Measurements from ENCODE around the gene MON2. TPM values are rescaled to one million over a fixed set of nuclear protein-coding genes. Genes with fewer than 3 reads are reported as not detected.

MON2 gene
- total and polyA plus RNA-seq, 10 of the 15 experiments (the other 5 are each of a cell fraction or from before 2014, with no cell fraction given): 5.4 to 34.3 (median 23.4) TPM

DNA sequence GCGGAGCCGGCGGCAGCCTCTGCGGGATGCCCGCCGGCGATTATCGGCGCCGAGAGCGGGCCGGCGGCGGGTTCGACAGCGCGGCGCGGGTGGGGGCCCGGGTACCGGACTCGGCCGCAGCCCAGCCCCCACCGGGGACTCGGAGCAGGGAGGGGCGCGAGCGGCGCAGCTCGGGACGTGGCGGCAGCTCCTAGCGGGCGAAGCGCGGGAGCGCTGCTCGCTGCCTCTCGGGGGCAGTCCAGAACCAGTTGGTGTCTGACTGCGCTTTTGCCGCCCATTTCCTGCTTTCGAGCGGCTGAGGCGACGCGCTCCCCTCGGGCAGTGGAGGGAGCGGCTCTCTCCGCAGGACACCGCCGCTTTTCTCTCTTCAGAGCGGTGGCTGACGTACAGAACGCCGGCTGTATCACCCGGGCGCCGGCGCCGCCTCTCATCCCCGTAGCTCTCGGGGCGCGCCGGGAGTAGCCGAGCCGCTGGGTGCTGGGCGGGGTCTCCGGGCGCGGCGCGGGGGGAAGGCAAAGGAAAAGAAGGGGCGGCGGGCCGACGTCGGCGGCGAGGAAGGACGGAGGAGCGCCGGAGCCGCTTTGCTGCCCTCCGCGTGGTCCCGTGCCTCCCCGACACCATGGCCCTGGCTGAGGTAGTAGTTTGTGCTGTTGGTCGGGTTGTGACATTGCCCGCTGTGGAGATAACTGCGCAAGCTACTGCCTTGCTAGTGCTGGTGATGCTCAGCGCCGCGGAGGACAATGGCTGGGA, 136.6 kb downstream of the MON2 start:
- in situ Hi-C loops (cut with MboI): no loop called here
- Histone ChIP-seq H2AFZ (ENCODE audit: control insufficient read depth, low read depth, low read length) (peak overlapping the region; percentile 95), H3K27me3 (replicated peaks in 1 of 2; ENCODE audit: control insufficient read depth in 2 of 2, insufficient read depth in 2 of 2, low read length in 1 of 2) (no peaks in the 10 kb centered on the region), H3K79me2 (ENCODE audit: control insufficient read depth, insufficient read depth, low read length) (peaks cover 36% of the 10 kb centered on the region), H3K36me3 (ENCODE audit: control insufficient read depth in 2 of 2, insufficient read depth in 2 of 2, low read length in 1 of 2) (no peaks in the 10 kb centered on the region), H3K4me1 (ENCODE audit: control insufficient read depth, insufficient read depth, low read length) (peaks cover 17% of the 10 kb centered on the region; the same call in 1 of the 2 replicates), H3K9me3 (replicated peaks; ENCODE audit: control insufficient read depth, insufficient read depth, low read length) (no peaks in the 10 kb centered on the region), H4K20me1 (ENCODE audit: control insufficient read depth, insufficient read depth) (no peaks in the 10 kb centered on the region), H3K4me3 (peak overlapping the region; percentile 77), H3K4me2 (ENCODE audit: control insufficient read depth, insufficient read depth) (peak overlapping the region; percentile 68; the same call in 1 of the 2 replicates), H3K9ac (ENCODE audit: control insufficient read depth, insufficient read depth, low read length) (peak overlapping the region; percentile 99), H3K27ac (ENCODE audit: control insufficient read depth, insufficient read depth) (peak overlapping the region; percentile 99)
- WGBS (ENCODE audit: insufficient coverage, insufficient replicate concordance, low lambda C conversion rate, missing lambda C conversion rate): under 1% methylated on average over 55 of the region's 94 CpGs
- no TSS peak for BruUV-seq (replicated peaks)
- FAIRE-seq (no peak), DNase-seq (ENCODE audit: low read depth, low spot score) (peak; percentile 45), ATAC-seq (peak; percentile 80)
- intact Hi-C loops (cut with micrococcal nuclease; ENCODE audit: unreplicated experiment): loop anchor here (2.0 to 10.0 kb wide), 5 partner anchors 129 to 702 kb away; partner anchors contain the start of genes MON2 and USP15
- ChIA-PET POLR2A (interaction anchor here (0.6 to 1.7 kb wide), 15 partner anchors 9 to 352 kb away, joined by 3 to 7 read pairs (median 3); no protein-coding TSS in a partner anchor), CTCF (interaction anchor here (0.7 to 2.7 kb wide), 13 partner anchors 10 to 209 kb away, joined by 3 to 35 read pairs (median 5); partner anchors contain the start of gene MON2), RAD21 (ENCODE audit: unreplicated experiment) (interaction anchor here (0.8 to 3.3 kb wide), 24 partner anchors 10 to 338 kb away, joined by 3 to 22 read pairs (median 4); partner anchors contain the start of gene MON2), SMC1A (ENCODE audit: uncharacterized antibody, unreplicated experiment) (interaction anchor here (0.7 to 3.1 kb wide), 13 partner anchors 11 to 195 kb away, joined by 3 to 13 read pairs (median 3); no protein-coding TSS in a partner anchor)
- TF ChIP-seq, protein P1, sequence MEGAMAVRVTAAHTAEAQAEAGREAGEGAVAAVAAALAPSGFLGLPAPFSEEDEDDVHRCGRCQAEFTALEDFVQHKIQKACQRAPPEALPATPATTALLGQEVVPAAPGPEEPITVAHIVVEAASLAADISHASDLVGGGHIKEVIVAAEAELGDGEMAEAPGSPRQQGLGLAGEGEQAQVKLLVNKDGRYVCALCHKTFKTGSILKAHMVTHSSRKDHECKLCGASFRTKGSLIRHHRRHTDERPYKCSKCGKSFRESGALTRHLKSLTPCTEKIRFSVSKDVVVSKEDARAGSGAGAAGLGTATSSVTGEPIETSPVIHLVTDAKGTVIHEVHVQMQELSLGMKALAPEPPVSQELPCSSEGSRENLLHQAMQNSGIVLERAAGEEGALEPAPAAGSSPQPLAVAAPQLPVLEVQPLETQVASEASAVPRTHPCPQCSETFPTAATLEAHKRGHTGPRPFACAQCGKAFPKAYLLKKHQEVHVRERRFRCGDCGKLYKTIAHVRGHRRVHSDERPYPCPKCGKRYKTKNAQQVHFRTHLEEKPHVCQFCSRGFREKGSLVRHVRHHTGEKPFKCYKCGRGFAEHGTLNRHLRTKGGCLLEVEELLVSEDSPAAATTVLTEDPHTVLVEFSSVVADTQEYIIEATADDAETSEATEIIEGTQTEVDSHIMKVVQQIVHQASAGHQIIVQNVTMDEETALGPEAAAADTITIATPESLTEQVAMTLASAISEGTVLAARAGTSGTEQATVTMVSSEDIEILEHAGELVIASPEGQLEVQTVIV (IDR thresholded peaks at IDR 0.05; ENCODE audit: borderline replicate concordance, partially characterized antibody): no peak
- TF ChIP-seq ETV6 (conservative IDR thresholded peaks at IDR 0.05 in 1 of 2, IDR thresholded peaks at IDR 0.05 in 1 of 2; ENCODE audit: borderline replicate concordance in 1 of 2, low read depth in 1 of 2) (no peak), ZZZ3 (IDR thresholded peaks at IDR 0.05; ENCODE audit: control insufficient read depth, insufficient read length, low read depth) (no peak), POLR2A (IDR thresholded peaks at IDR 0.05; ENCODE audit: low read depth, low read length) (peak; percentile 88), CHD2 (IDR thresholded peaks at IDR 0.05; ENCODE audit: borderline replicate concordance, low read depth, low read length) (no peak; the same call in none of the 2 replicates), NKRF (conservative IDR thresholded peaks at IDR 0.05) (peak; percentile 84), ASH2L (IDR thresholded peaks at IDR 0.05; ENCODE audit: borderline replicate concordance, low read depth) (no peak), RCOR1 (conservative IDR thresholded peaks at IDR 0.05; ENCODE audit: low read depth, low read length) (0 out of 2 replicates have a peak, but pooled peaks have one; percentile 67), TBL1XR1 (IDR thresholded peaks at IDR 0.05; ENCODE audit: low read depth, low read length) (peak; percentile 62; the same call in 1 of the 2 replicates), ATF3 (IDR thresholded peaks at IDR 0.05; ENCODE audit: borderline replicate concordance, extremely low read depth, low read depth, low read length) (no peak), IRF3 (IDR thresholded peaks at IDR 0.05) (no peak), CBFB (IDR thresholded peaks at IDR 0.05; ENCODE audit: low read depth) (peak; percentile 27; the same call in 1 of the 2 replicates), CHD1 (IDR thresholded peaks at IDR 0.05; ENCODE audit: low read depth, low read length) (no peak), IRF5 (IDR thresholded peaks at IDR 0.05; ENCODE audit: borderline replicate concordance) (no peak)
